Mammary epithelial cell (primary cell): ENCODE measurements around the gene NIPAL3.

Experiments used
- CTCF ChIP-seq, 2 donors: IDR thresholded peaks in 1 of 2; conservative IDR thresholded peaks in 1 of 2; 2 replicates each; pipeline ENCODE4 v1.5.1; 2011 to 2012; ENCODE audit warnings: inconsistent platforms in 2 of 2, low read length in 2 of 2, mild to moderate bottlenecking in 2 of 2, control low read depth in 1 of 2, low read depth in 1 of 2; ENCODE audit not compliant: insufficient read depth in 1 of 2; ENCODE audit errors: extremely low read depth in 1 of 2
- EZH2 ChIP-seq: IDR thresholded peaks from 2 replicates; pipeline ENCODE4 v1.6.1; 2012; ENCODE audit warnings: low read length, inconsistent platforms, borderline replicate concordance

DNA sequence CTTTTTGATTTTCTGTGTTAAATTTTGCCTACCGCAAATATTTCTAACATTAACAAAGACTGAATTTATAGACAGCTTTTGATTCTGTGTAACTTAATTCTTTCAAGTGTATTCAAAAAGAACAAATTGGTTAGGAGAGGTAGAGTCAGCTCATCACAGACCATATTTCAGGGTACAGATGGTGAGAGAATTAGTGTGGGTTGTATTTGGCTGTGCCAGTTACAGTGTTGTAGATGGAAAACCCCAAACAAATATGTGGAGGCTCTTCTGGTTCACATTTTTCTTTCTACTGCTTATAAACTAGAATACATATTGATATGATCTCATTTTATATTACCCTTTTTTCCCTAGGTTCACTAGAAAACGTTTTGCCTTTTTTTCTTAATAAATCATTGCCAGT lies 98.1 kb downstream of the NIPAL3 start:
- TF ChIP-seq CTCF (conservative IDR thresholded peaks at IDR 0.05 in 1 of 2, IDR thresholded peaks at IDR 0.05 in 1 of 2; ENCODE audit: extremely low read depth in 1 of 2, insufficient read depth in 1 of 2, low read depth in 1 of 2, low read length in 2 of 2): no peak
- TF ChIP-seq EZH2: no peak
